GM21723 (cell line): ENCODE data around the gene MOCOS.
"Not testable (repeated sequence)": the region's sequence is repeated elsewhere in the genome, so short reads cannot be mapped to it uniquely, and the experiment has no call there.

ENCODE experiments used
- ATAC-seq: cut with Tn5 transposase; IDR thresholded peaks from one replicate; pipeline ENCODE4 v1.9.1; 2021; ENCODE audit warnings: mild to moderate bottlenecking, moderate library complexity; ENCODE audit not compliant: unreplicated experiment

Gene MOCOS

DNA sequence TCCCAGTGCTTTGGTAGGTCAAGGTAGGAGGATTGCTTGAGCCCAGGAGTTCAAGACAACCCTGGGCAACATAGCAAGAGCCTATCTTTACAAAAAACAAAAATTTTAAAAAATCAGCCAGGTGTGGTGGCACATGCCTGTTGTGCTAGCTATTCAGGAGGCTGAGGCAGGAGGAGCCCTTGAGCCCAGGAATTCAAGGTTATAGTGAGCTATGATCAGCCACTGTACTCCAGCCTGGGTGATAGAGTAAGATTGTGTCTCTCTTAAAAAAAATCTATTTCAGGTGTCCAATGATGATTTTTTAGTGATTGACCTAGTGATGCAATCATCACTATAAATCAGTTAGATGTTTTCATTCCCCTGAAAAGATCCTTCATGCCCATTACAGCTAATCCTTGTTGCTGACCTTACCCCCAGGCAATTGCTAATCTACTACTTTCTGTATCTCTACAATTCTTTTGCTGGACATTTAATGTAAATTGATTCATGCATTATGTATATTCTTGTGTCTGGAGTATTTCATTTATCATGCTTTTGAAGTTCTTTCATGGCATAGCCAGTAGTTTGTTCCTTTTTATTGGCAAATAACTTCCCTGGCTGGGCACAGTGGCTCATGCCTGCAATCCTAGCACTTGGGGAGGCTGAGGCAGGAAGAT is 10.3 kb downstream of the MOCOS start:
- ATAC-seq: no peak

GRCh38 chr18:36199691-36200295 is 12.5 kb downstream of the MOCOS start:
- ATAC-seq: no peak

DNA sequence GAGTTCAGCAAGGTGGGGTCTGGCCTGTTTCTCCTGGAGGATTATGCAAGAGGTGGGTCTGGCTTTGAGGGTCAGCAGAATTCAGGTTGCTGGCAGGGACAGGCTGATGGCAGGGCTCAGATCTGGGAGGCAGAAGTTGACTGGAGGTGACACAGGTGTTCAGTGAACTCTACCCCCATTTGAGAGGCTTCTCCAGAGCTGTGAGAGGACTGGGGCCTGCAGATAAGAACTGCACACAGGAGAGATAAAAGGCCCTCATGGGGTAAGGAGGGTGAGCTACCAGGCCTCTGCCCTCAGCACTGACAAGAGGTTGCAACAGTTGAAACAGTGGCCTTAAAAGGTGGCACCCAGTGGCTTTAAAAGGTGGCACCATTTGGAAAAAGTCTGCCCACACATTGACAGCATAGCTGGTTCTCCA is 13.1 kb downstream of the MOCOS start:
- ATAC-seq: no peak

DNA sequence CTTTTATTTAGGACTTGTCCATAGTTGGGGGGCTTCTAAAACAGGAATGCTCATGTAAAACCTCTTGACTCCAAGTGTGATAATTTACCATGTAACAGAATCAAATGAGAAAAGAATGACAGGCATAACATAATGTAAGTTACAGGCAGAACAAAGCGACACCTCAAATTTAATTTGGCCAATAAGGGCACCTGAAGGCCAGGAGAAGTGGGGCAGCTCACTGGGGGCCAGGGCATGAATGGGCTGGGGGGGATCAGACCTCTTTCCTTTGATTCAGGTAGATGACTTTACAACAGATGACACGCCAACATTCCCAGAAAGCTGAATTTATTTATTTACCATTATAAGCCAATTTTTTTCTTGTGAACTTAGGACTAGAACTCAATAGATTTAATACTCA is 14.5 kb downstream of the MOCOS start:
- no peak for ATAC-seq

DNA sequence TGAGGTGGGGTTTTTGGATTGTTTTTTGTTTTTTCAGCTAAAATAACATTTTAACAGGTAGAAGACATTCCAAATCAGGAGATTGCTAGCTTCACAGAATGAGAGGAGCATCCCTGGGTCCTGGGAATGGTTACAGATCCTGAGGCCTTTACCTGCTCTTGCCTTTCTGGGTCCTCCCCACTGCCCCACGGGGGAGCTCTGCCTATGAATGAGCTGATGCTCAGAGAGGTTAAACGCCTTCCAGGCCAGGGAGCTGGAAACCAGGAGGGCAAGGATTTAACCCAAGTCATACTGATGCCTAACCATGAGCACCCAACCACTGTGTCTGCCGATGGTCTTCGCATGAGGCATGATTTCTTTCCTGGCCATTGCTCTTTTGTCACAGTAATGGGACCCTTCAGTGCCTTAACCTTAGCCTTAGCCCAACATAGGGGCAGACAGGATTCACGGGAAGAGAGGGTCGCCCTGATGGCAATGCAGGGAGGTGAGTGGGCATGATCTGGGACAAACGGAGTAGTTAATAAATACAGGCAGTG is 16.1 kb downstream of the MOCOS start:
- no peak for ATAC-seq

DNA sequence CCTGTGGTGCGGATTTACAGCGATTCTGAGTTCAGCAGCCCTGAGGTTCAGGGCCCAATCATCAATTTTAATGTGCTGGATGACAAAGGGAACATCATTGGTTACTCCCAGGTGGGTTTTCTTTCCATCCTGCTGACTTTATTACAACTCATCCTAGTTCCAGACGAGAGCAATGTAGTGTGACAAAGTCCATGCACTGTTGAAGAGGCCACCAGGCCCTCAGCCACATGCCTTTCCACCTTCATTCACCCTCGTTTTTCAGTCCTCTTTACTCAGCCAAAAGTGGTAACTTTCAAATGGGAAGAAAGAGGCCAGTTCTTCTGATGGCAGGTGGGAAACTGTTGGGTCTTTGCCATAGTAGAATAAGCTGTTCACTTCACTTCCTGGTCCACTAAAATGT is 17.9 kb downstream of the MOCOS start:
- no peak for ATAC-seq

- ATAC-seq: no peak
Observed at GRCh38 chr18:36207303-36207702, 20.0 kb downstream of the MOCOS start.

DNA sequence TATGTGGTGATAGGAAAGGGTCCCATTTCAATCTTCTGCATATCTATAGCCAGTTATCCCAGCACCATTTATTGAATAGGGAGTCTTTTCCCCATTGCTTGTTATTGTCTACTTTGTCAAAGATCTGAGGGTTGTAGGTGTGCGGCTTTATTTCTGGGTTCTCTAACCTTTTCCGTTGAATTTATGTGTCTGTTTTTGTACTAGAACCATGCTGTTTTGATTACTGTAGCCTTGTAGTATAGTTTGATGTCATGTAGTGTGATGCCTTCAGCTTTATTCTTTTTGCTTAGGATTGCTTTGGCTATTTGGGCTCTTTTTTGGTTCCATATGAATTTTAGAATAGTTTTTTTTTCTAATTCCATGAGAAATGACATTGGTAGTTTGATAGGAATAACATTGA is 20.7 kb downstream of the MOCOS start:
- ATAC-seq: not testable (repeated sequence)

DNA sequence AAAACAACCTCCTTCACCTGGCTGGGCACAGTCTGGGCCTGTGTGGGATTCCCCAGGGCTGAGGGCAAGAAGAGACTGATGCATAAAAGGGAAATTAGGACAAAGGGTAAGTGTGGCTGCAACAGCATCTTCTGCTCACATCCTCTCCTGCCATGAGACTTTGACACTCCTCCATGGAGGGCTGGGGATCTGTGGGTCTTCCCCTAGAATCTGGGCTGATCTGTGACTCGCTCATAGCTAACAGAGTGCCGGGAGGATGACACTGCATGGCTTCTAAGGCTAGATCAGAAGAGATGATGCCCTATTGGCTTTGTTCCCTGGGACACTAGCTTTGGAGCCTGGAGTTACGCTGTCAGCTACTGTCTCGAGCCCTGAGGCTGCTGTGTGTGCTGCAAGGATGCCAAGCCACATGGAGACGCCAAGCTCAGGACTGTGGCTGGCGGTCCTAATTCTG is 24.3 kb downstream of the MOCOS start:
- ATAC-seq: no peak

DNA sequence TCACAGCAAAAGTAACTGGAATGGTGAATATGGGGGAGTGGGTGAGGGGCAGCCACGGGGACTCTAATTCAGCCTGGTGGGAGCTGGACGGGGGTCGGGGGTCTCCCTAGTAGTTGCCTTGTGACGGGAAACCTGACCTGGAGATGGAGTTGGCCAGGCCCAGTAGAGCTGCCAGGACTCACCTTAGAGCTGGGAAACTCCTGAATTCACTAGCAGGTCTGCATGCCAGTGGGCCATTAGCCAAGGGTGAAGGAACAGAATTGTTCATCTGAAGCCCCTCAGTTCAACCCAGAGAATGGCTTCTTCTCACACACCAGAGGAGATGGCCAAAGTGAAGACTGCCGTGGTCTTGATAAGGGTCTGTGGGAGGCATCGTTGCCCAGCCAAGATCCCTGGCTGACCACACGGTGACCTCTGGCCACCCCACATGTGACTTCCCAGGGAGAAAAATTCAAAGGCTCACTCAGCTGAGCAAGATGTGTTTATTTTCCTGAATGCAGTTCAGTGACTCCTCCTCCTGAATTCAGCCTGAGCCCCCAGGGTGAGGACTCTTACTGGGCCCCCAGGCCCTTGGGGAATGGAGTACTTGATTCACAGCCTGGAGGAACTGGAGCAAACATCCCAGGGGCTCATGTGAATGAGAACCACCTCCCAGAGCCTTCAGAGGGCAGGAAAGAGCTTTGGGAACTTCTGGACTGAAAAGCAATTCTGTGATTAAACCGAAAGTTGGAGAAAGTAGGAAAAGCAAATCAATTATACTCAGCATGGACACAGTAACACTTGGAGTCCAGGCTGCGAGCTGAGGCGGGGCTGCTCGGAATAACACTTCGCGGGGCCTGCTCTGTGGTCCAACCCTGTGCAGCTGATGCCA is 25.2 kb downstream of the MOCOS start:
- ATAC-seq: no peak

DNA sequence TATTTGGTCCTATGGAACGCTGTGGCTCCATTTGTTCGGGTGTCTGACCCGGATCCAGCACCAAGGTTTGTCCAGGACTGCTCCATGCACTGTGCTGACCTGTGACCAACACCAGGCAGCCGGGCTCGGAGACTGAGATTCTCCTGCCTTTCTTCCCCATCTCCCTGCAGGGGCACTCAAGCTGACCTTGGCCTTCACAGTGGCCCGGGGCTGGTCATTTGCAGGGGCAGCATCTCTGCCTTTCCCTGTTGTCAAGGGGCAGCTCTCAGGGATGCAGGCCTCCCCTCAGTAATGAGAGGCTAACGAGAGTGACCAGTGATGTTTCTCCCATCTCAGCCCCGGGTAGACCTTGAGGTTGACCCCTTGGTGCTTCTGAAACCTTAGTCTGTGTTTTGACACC is 27.5 kb downstream of the MOCOS start:
- ATAC-seq: no peak

DNA sequence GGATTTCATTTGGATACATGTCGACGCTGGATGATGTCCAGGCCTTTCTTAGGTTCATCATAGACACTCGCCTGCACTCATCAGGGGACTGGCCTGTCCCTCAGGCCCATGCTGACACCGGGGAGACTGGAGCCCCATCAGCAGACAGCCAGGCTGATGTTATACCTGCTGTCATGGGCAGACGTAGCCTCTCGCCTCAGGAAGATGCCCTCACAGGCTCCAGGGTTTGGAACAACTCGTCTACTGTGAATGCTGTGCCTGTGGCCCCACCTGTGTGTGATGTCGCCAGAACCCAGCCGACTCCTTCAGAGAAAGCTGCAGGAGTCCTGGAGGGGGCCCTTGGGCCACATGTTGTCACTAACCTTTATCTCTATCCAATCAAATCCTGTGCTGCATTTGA is 28.3 kb downstream of the MOCOS start:
- ATAC-seq: no peak

DNA sequence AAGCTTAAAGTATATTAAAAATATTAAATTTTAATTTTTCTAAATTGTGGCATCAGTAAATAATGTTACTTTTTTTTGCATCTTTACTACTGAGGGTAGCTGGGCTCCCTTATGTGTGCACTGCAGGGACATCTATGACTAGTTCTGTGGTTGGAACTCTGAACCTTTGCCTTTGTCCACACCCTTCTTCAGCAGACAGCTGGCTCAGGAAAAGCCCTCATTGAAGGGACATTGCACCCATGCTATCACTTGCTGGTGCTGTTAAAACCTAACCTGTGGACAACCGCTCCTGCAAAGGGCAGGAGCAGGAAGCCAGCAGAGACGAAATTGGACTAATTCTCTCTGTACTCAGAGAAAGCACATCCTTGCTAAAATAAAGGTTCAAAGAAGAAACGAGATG is 30.1 kb downstream of the MOCOS start:
- ATAC-seq: no peak

- no peak for ATAC-seq
Observed at GRCh38 chr18:36229188-36229587, 41.9 kb downstream of the MOCOS start.

GRCh38 chr18:36240510-36240909 is 53.2 kb downstream of the MOCOS start:
- not testable (repeated sequence) for ATAC-seq

- no peak for ATAC-seq
Observed at GRCh38 chr18:36241831-36242230, 54.5 kb downstream of the MOCOS start.

- no peak for ATAC-seq
Observed at GRCh38 chr18:36247036-36247435, 59.7 kb downstream of the MOCOS start.

- no peak for ATAC-seq
Observed at GRCh38 chr18:36249392-36249791, 62.1 kb downstream of the MOCOS start.

DNA sequence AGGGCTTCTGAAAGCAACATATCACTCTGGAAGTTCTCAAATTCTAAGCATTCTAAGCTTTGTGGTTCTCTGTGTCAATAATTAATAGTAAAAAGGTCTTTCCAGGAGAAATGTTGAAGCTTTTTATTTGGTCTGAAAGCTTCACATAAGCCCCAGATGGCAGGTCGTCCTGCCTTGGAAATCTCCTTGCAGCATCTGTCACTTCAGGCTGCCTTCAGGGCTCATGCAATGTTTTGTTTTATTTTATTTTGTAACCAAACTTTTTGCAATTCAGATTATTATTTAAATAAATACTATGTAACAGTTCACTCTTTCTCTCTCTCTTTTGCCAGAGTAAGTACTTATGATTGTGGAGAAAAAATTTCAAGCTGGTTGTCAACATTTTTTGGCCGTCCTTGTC is 63.5 kb downstream of the MOCOS start:
- ATAC-seq: no peak

- ATAC-seq: no peak
Observed at GRCh38 chr18:36255072-36255698, 67.9 kb downstream of the MOCOS start.

DNA sequence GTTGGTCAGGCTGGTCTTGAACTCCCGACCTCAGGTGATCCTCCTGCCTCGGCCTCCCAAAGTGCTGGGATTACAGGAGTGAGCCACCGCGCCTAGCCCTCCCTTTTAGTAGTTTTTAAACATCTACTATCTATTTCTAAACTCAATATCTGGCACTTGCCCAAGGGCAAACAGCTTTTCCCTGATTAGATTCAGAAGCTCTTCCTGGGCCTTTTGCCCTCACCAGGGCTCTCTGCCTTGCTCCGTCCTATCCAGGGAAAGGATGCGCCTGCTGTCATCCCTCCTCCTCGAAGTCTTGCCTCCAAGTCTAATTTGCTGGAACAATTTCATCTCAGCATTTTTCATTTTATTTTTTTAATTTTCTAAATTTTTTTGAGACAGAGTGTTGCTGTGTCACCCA is 68.8 kb downstream of the MOCOS start:
- no peak for ATAC-seq
